ENCODE measurements around the gene MPDZ. TPM values are rescaled to one million over a fixed set of nuclear protein-coding genes. Genes with fewer than 3 reads are reported as not detected.

MPDZ gene
- polyA plus RNA-seq, 1 experiment = 22.0 TPM

GRCh38 chr9:13282998-13283397 is 3.5 kb upstream of the MPDZ start:
- ChIA-PET POLR2A (no interaction called here), CTCF (interaction anchor here (1.6 kb wide), 1 partner anchor 16 kb away, joined by 4 read pairs; no protein-coding TSS in a partner anchor)
- Histone ChIP-seq H3K36me3 (ENCODE audit: control insufficient read depth, insufficient read depth, low read length) (no peaks in the 10 kb centered on the region), H3K4me3 (ENCODE audit: low read depth, low read length) (no peak overlapping the region), H3K27me3 (ENCODE audit: control insufficient read depth, insufficient read depth, low read length) (no peaks in the 10 kb centered on the region)
- DNase-seq (ENCODE audit: low read depth) = no peak
- TF ChIP-seq CTCF (IDR thresholded peaks at IDR 0.05; ENCODE audit: insufficient read depth, low read depth, low read length) = no peak

GRCh38 chr9:13281356-13282016 is 2.0 kb upstream of the MPDZ start:
- Histone ChIP-seq H3K27me3 (ENCODE audit: control insufficient read depth, insufficient read depth, low read length) (no peaks in the 10 kb centered on the region), H3K36me3 (ENCODE audit: control insufficient read depth, insufficient read depth, low read length) (no peaks in the 10 kb centered on the region), H3K4me3 (ENCODE audit: low read depth, low read length) (no peak overlapping the region)
- ChIA-PET CTCF (no interaction called here), POLR2A (no interaction called here)
- TF ChIP-seq CTCF (IDR thresholded peaks at IDR 0.05; ENCODE audit: insufficient read depth, low read depth, low read length) = no peak
- no peak for DNase-seq (ENCODE audit: low read depth)

GRCh38 chr9:13278368-13279246 is 885 bp downstream of the MPDZ start:
- DNase-seq (ENCODE audit: low read depth) = no peak
- H3K27me3 ChIP-seq (ENCODE audit: control insufficient read depth, insufficient read depth, low read length) = no peaks in the 10 kb centered on the region
- ChIA-PET POLR2A (no interaction called here), CTCF (no interaction called here)
- peak overlapping the region; percentile 73 for H3K4me3 ChIP-seq (ENCODE audit: low read depth, low read length)
- H3K36me3 ChIP-seq (ENCODE audit: control insufficient read depth, insufficient read depth, low read length) = no peaks in the 10 kb centered on the region
- peak; percentile 38; the same call in 1 of the 2 replicates for TF ChIP-seq CTCF (IDR thresholded peaks at IDR 0.05; ENCODE audit: insufficient read depth, low read depth, low read length)

- DNase-seq (ENCODE audit: low read depth) = no peak
These were observed 1.5 kb downstream of the MPDZ start for GRCh38 chr9:13278023-13278367.

More at GRCh38 chr9:13278023-13278367, 1.5 kb downstream of the MPDZ start:
- ChIA-PET POLR2A (no interaction called here), CTCF (no interaction called here)
- TF ChIP-seq CTCF (IDR thresholded peaks at IDR 0.05; ENCODE audit: insufficient read depth, low read depth, low read length) = no peak
- Histone ChIP-seq H3K27me3 (ENCODE audit: control insufficient read depth, insufficient read depth, low read length) (no peaks in the 10 kb centered on the region), H3K4me3 (ENCODE audit: low read depth, low read length) (peak overlapping the region; percentile 73), H3K36me3 (ENCODE audit: control insufficient read depth, insufficient read depth, low read length) (no peaks in the 10 kb centered on the region)

Measured in BJ (cell line).